ENCODE data around the gene FH.

FH gene

DNA sequence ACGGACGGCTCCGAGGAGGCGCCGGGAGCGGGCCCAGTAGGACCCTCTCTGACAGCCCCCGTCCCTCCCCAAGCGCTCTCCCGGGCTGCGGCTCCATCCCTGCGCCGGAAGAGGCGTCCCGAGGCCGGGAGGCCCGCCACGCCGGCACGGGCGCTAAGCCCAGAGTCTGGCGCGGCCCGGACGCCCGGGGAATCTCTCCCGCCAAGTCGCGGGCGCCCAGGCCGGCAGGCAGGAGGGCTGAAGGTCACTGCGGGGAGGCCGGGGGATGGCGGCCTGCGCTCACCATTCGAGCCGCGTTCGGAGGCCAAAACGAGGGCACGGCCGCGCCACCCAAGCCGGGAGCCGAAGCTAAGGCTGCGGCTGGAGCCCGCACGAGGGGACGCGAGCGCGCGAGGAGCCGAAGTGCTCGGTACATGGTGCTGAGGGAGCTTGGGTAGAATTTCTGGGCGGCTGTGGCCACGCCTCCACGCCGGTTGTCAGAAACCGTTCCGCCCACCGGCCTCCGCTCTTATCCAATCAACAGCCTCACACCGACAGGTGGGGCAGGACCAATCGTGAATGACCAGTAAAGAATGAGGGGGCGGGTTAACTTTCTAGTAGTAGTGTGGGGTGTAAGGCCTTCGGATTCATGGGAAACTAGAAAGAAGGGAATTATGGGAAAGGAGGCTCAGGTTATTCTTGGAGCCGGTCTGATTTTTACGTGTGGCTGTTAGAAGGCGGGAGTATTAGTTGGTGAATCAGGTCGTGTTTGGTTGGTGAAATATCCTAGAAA, at the start of gene FH:
FH (minus strand) TSS at position 448 of the 772 bp plus-strand sequence; CDS start at position 415, 33 bp downstream.
- DNase-seq (ENCODE audit: low read depth): peak; percentile 92

DNA sequence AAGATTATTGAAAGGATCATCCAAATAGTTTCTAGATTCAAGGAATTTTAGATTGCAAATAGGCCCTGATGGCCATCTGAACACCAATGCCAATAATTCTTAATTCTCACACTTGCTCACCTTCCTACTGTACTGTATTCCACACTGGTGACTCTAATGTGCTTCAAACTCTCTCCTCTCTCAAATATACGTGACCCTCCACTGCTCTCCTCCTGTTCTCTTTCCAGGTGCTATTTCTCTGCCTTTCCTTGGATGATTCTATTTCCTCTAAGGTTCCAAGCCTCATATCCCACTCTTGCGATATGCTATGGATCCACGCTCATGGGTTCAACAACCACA, 41.3 kb upstream of the FH start:
- no peak for DNase-seq (ENCODE audit: low read depth)

DNA sequence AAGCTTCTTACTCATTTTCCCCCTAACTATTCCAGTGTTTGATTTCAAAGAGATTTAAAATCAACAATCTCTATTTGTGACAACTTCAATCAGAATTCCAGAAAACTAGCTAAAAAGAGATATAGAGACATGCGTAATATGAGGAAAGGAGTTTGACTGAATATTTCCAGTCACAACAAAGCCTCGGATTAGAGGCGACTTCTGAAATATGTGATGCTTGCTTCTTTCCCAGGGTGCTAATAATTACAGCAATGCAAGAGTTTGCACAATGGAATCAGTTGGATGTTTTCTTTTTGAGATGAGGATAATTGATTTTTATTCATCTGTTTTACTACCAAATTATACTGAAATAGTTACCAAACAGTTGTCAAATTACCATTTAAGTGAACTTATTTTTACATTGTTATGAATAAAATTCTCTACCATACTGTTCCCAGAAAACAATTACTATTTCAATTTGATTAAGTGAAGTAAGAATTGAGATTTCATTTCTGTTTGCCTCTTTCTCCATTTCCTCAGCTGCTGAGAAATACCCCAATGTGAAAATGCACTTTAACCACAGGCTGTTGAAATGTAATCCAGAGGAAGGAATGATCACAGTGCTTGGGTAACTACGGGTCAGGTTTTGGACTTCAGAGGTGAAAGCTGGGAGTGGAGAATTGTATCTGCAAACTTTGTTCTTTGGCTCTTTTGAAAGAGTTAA, 40.7 kb upstream of the FH start:
- no peak for DNase-seq (ENCODE audit: low read depth)

DNA sequence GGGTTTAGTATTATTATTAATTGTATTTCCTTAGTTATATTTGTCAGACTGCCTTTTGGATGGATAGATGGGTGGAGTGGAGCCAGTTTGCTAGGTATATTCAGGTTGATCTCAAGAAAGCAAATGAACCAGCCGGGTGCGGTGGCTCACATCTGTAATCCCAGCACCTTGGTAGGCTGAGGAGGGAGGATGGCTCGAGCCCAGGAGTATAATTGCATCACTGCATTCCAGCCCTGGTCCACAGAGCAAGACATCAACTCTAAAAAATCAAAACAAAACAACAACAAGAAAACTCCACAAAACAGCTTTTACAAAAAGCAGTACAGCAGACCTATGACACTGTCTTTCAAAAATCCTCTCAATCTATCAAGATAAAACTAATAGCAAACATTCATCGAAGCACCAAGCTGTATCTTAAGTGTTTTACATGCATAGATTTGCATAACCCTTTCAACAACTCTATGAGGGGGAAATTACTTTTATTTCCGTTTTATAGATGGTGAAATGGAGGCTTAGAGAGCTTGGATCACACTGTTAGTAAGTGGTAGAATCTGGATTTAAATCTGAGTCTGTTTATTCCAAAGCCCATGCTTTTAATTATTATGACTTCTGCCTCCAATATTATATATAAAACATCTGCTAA, 38.1 kb upstream of the FH start:
- DNase-seq (ENCODE audit: low read depth): no peak

DNA sequence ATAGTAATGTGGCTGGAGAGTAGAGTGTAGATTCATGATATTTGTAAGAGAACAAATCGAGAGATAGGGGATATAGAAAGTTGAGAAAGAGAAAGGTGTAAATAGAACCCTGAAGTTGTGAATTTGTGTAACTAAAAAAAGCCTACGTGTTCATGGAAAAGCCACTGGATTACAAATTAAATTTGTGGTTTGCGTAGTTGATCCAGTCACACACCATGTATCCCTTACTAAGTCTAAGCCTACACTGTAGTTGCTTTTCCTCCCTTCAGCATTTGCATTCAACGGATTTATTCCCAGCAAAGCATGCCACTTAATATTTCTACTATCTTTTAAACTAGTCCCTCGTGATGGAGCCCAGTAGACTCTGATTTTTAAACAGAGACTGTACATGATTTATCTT, 37.5 kb upstream of the FH start:
- no peak for DNase-seq (ENCODE audit: low read depth)

GRCh38 chr1:241555526-241555925, 36.0 kb upstream of the FH start:
- no peak for DNase-seq (ENCODE audit: low read depth)

DNA sequence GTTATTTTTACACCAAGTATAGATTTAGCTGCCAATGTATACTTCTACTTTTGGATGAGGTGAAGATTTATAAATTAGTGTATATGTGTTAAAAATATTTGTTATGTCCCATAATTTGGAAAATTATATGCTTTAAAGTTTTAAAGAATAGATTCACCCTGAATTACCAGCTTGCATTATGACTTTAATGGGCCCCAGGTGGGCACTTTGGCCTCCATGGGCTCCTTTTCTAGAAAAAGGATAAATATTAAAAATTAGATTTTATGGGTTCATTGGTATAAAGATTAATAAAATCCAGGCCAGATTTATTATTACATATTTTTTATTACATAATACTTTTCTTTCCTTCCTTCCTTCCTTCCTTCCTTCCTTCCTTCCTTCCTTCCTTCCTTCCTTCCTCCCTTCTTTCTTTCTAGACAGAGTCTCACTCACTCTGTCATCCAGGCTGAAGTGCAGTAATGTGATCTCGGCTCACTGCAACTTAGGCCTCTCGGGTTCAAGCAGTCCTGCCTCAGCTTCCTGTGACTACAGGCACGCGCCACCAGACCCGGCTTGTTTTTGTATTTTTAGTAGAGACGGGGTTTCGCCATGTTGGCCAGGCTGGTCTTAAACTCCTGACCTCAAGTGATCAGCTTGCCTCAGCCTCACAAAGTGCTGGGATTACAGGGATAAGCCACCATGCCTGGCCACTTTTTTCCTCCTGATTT, 34.5 kb upstream of the FH start:
- no peak for DNase-seq (ENCODE audit: low read depth)

GRCh38 chr1:241551759-241552638, 32.4 kb upstream of the FH start:
- no peak for DNase-seq (ENCODE audit: low read depth)

DNA sequence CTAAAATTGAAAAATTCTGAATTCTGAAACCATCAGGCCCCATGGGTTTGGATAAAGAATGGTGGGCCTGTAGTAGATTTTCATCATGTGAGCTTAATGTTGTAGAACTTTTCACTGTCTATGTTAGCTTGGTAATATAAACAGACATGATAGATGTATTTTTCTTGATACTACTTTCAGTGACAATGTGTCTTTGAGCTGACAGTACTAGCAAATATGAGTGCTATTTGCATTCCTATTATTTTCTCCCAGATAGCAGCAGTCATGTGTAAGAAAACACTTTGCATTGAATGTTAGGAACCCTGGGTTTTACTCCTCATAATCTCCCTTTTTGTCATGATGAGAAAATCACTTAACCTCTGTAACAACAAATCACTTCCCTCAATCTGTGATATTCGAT, 30.8 kb upstream of the FH start:
- DNase-seq (ENCODE audit: low read depth): no peak

DNA sequence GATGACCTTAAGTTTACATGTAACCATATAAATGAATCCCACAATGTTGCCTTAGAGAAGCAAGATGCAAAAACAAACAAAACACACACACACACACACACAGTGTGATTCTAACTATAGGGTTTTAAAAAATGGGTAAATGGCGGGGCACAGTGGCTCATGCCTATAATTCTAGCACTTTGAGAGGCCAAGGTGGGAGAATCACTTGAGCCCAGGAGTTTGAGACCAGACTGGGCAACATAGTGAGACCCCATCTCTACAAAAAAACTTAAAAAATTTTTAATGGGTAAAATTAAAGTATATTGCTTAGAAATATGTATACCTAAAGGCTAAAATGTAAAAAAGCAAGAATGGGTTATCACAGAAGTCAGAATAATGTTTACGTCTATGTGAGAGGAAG, 28.5 kb upstream of the FH start:
- DNase-seq (ENCODE audit: low read depth): no peak

GRCh38 chr1:241542199-241542907, 22.8 kb upstream of the FH start:
- no peak for DNase-seq (ENCODE audit: low read depth)

- DNase-seq (ENCODE audit: low read depth): no peak
Measured at GRCh38 chr1:241536969-241537368, 17.4 kb upstream of the FH start.

DNA sequence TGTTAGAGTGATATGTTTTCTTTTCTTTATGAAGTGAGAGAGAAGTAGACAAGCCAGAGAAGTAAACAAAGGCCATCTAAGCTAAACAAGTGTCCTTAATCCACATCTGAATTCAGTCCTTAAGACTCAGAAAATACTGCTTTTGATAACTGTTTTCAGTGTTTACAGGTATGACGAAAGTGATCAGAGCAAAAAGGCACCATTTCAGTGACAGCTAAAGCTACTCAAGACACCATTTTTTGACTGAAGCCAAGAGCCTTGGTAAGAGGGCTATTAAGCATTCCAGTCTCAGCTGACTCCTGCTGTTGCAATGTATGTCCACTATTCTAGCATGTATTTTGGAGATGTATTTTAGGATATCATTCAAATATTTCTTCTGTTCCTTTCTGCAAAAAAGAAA, 16.7 kb upstream of the FH start:
- DNase-seq (ENCODE audit: low read depth): no peak

- no peak for DNase-seq (ENCODE audit: low read depth)
Measured at GRCh38 chr1:241533326-241534115, 14.0 kb upstream of the FH start.

DNA sequence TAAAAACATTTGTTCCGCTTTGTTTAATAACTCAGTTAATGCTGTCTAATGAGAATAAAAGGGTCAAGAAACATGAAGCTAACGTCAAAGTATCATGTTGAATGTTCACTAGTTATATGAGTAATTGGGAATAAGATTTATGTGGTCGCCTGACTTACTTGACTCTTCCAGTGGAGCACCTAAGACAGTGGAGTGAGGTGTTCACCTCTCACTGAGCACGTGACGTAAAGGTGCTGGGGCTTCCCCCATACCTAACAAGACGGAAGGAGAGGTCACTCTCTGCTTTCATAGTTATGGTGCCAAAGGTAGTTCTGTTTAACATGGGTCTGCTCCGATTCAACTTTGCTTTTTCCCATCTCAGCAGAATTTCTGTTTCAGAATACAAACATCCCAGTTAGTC, 13.3 kb upstream of the FH start:
- DNase-seq (ENCODE audit: low read depth): no peak

- DNase-seq (ENCODE audit: low read depth): no peak
Measured at GRCh38 chr1:241532162-241532531, 12.6 kb upstream of the FH start, which contains the start of gene KMO. KMO (plus strand) TSS chr1:241532378; CDS start chr1:241532445, 67 bp downstream.

GRCh38 chr1:241531195-241532161, 11.9 kb upstream of the FH start:
- peak; percentile 31 for DNase-seq (ENCODE audit: low read depth)

- DNase-seq (ENCODE audit: low read depth): no peak
Measured at GRCh38 chr1:241527146-241527545, 7.6 kb upstream of the FH start.

- no peak for DNase-seq (ENCODE audit: low read depth)
Measured at GRCh38 chr1:241525026-241525425, 5.5 kb upstream of the FH start.
